ENCODE measurements around the gene MLN.
"Not testable (repeated sequence)": the region's sequence is repeated elsewhere in the genome, so short reads cannot be mapped to it uniquely, and the experiment has no call there.

Gene MLN

DNA sequence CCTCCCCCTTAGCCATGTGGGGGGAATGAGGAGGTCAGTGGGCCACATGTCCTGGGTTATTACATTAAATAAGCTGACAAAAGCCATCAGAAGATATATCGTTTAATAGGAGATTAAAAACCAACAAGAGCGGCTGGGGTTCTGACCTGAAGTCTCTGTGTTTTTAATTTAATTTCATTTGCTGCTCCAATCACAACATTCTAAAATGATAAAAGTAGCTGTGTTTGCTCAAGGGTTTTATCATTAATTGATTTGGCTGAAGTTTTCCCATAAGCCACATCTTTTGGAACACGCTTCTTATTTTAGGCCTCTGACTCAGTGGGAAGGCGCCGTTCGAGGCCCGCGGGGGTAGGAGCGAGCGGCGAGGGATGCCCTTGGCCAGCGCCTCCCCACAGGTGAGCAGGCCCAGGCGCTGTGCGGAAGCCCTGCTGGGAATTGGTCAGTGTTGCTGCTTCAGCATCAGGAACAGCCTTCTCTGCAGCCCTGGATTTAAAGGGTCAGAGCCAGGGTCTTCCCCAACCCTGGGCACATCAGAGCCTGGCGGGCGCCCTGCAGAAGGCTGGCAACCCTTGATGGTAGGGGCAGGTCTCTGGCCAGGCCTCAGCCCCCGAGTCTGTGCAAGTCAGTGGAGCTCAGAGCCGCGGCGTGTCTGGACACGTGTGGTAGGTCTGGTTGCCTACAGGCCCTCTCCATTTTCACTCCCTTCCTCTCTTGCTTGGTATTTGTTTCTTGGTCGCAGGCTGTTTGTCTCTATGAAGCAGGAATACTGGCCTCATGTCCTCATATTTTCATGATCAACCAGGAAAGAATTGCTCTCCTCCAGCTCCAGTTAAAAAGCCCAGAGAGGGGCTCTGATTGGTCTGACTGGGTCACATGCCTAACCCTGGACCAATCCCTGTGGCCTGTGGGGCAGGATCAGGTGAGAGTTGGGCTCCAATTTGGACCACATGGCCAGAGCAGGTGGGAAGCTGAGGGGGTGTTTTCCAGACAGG, 30.9 kb upstream of the MLN start:
- no peak for DNase-seq

GRCh38 chr6:33833599-33833998, 29.8 kb upstream of the MLN start:
- no peak for DNase-seq

- not testable (repeated sequence) for DNase-seq
These were observed 29.0 kb upstream of the MLN start for GRCh38 chr6:33832831-33833230.

DNA sequence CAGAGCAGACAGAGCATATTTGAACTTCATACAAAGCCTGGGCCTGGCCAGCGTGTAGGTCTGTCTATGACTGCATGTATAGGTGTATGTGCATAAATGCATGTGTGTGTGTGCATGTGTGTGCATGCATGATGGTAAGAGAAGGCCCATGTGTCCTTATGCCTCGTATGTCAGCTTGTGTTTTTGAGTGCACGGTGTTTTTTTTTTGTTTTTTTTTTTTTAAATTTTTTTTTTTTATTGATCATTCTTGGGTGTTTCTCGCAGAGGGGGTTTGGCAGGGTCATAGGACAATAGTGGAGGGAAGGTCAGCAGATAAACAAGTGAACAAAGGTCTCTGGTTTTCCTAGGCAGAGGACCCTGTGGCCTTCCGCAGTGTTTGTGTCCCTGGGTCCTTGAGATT, 27.9 kb upstream of the MLN start:
- DNase-seq, result not testable (repeated sequence)

DNA sequence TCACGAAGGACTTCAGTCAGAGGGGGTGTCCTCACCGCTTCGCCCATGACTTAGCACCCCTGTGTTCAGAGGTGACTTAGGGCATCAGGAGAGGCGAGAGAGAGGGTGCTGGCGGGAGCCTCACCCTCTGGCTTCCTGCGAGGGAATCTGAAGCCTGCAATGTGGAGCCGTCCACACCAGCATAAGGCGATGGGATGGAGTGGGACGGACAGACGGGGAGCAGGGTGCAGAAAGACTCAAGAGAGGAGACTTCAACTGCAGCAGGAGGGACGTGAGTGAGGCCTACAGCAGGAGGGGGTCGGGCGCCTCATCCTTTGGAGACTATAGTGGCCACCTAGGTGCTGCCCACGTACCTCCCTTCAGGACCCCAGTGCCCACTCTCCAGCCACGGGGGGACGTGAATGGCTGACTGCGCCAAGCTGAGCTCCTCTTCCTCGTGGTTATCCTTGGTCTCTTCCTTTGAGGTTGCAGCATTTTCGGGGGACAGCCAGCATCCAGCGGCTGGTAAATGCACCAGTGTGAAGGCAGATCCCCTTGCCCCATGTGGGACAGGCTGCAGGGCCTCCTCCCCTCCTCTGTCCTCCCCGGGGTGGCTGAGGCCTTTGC, 26.9 kb upstream of the MLN start:
- no peak for DNase-seq

DNA sequence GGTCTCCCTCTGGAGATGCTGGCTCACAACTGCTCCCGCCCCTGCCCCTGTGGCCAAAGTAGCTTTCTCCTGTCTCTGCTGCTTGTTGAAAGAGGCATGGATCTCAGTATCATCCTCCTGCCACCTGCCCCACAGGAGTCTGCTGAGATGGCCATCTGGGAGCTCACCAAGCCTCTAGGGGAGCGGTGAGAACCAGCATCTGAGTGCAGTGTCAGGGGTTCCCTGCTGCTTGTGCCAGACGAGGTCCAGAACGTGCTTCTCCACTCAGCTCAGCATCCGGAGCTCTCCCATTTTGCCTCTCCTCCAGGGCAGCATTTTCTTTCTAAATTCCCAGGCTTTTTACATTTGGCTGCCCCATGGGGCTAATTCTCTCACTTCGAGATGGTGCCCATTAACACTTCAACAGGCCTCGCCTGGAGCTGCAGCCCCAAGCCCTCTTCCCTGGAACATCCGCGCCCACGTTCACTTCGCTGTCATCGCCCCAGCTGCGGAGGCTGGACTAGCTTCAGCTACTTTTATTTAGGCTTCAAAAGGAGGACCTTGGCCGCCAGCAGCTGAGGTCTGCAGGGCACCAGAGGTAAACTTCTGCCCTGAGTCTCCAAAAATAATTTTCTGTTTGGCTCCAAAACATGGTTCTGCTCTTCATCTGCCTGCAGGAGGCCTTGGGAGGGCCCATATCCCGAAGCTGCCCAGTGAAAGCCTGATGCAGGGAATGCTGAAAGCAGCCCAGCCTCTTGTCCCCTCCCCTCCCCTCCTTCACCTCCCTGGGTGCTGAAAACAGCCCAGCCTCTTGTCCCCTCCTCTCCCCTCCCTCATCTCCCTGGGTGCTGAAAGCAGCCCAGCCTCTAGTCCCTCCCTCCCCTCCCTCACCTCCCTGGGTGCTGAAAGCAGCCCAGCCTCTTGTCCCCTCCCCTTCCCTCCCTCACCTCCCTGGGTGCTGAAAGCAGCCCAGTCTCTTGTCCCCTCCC, 25.2 kb upstream of the MLN start:
- DNase-seq, result no peak

DNA sequence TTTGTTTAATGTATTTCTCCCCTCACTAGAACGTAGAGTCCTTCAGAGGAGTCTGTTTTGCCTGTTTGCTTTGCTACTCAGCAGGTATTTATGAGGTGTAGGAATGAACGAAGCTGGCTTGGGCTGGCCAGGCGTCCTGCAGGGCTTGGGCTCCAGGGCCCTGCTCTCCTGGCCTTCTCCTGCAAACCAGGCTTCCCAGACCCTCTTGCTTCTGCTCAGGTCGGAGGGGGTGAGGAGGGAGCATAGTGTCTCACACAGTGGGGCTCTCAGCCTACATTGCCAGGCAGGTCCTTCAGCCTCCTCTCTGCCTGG, 24.6 kb upstream of the MLN start:
- no peak for DNase-seq

GRCh38 chr6:33827546-33828451, 24.0 kb upstream of the MLN start:
- DNase-seq, result no peak

GRCh38 chr6:33826537-33826936, 22.7 kb upstream of the MLN start:
- DNase-seq, result no peak

GRCh38 chr6:33824461-33825154, 20.8 kb upstream of the MLN start:
- DNase-seq, result no peak

DNA sequence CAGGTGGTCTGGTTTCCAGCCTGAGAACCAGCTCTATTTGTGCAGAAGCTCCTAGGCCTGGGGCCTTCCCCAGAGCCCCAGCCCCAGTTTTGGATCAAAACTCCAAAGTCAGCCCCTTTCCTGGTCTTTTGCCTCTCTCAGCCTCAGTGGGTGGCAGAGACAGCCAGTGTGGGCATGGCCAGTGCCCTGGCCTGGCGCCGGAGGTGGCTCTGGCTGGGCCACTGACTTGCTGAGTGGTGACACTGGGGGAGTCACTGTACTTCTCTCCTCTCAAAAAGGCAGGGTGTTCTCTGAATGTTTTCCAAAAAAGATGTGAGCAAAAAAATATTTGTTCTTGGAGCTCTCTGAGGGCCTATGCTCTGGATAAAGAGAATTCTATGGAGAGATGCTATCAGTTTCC, 20.0 kb upstream of the MLN start:
- no peak for DNase-seq

DNA sequence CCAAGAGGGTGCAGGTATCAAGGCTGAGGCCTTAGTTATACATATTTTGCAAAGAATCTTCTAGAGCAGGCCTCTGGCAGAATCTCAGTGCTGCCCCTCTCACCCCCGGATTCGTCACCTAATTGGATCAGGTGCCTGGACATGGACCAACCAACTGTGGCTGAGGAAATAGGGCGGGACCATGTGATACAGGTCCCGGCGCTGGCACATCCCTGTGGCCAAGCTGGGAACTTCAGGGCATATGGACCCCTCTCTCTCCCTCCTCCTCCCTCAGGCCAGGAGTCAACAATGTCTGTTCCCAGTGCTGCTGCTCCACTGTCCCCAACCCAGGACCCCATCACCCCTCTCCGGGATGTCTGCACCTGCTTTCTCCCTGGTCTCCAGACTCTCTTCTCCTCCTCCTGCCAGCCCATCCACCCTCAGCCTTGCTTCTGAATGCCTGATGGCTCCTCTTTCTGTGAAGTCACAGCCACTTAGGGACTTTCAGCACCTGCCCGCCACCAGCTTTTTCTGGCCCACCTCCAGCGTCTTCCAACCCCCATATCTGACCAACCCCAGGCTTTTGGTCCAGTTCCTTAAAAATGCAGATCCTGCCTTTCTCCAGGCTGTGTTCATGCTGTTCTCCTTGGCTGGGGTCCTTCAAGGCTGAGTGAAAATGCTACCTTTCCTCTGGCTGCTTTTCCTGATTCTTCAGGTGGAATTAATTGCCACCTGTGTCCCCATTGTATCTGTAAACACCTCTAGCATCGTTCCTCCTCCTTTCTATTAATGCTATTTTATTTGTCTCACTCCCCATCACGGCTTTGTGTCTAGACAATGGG, 19.0 kb upstream of the MLN start:
- no peak for DNase-seq

- no peak for DNase-seq
These were observed 17.1 kb upstream of the MLN start for GRCh38 chr6:33820784-33821520.

DNA sequence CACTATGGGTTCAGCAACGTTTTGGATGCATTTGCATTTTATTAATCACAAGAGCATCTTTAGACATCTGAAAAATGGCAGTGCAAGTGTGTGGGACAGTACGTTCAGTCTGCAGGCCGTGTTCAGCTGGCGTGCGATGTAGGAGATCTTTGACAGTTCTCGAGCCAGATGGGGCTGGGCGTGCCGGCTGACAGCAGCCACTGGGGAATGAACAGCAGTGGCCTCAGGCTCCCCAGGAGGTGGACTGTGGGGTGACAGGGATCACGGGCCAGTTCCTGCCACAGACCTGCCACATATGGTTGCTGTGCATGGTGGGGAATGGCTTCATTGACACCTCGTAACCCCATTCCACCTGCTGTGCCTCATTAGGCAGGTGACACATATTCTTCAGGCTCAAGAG, 16.4 kb upstream of the MLN start:
- DNase-seq, result no peak

GRCh38 chr6:33819021-33819420, 15.2 kb upstream of the MLN start:
- no peak for DNase-seq

DNA sequence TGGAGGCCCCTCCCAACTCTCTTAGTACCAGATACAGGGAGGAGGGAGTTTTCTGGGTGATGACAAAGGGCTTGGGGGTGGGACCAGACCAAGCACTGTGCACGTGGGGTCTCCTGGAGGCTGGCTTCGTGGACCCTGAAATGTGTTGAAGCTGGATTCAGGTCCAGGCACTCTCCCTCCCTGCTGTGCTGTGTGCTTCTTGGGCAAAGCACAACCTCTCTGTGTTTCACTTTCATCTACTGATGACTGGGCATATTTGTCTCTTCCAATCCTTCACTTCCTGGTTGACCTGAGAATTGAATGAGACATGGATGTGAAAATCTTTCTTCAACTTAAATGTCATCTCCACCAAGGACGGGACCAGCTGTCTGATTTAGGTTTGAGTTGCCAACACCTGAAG, 14.5 kb upstream of the MLN start:
- no peak for DNase-seq

- no peak for DNase-seq
These were observed 13.7 kb upstream of the MLN start for GRCh38 chr6:33817489-33817888.

GRCh38 chr6:33816911-33817310, 13.1 kb upstream of the MLN start:
- DNase-seq, result no peak

DNA sequence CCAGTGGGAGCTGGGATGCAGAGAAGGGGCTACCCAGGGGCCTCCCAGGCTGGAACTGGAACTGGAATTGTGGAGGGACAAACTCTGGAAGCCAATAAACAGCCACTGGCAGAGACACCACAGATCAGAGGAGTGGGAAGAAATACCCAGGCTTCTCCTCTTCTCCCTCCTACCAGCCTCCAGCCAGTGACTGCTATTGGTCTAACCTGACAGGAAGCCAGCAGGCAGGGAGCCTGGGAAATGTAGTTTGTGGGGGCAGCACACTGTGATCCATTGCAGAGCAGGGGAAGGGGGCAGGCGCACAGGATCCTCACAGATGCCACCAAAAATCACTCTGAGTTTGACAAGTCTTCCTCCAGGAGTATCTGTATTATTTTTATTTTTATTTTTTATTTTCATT, 12.1 kb upstream of the MLN start:
- DNase-seq, result no peak

Data from CD4-positive, alpha-beta T cell treated with Interleukin-4 for 4 hours (primary cell).